Caco-2 (cell line): ENCODE results near the gene TTPAL. TPM values are rescaled to one million over a fixed set of nuclear protein-coding genes. Genes with fewer than 3 reads are reported as not detected.

Experiments
- BruUV-seq: library from RNA; stranded (reverse); fragments of 400-500 nt; replicated peaks from 2 replicates; lab custom pipeline; 2021; lab: Mats Ljungman, UMichigan
- CTCF ChIA-PET: fragments of 300-600 bp; sonication (Branson Sonifier 250); formaldehyde crosslinking; loops from one replicate; lab custom pipeline; 2022; ENCODE audit warnings: antibody characterized with exemption; lab: Charles Lee
- POLR2A ChIA-PET: fragments of 300-600 bp; sonication (Branson Sonifier 250); formaldehyde crosslinking; loops from one replicate; lab custom pipeline; 2022; ENCODE audit warnings: antibody characterized with exemption; lab: Charles Lee
- DNase-seq, 2 experiments: peaks; one replicate each; pipeline versions ENCODE4 v3.0.0 to v3.0.0-alpha.2; 2020 to 2022
- H3K27me3 ChIP-seq: replicated peaks from 2 replicates; pipeline ENCODE4 v1.6.0; 2011; ENCODE audit warnings: low read length; ENCODE audit not compliant: control insufficient read depth, insufficient read depth
- H3K36me3 ChIP-seq: 2 replicates; pipeline ENCODE4 v1.5.1; 2011; ENCODE audit warnings: low read length; ENCODE audit not compliant: control insufficient read depth, insufficient read depth
- H3K4me1 ChIP-seq: fragments of 250-450 bp; sonication (Bioruptor Pico); 2 replicates; pipeline ENCODE4 v1.5.1; 2020; ENCODE audit warnings: mild to moderate bottlenecking
- H3K4me3 ChIP-seq: 2 replicates; pipeline ENCODE4 v1.5.1; 2011; ENCODE audit warnings: low read depth, mild to moderate bottlenecking, control low read depth, low read length
- H3K9me3 ChIP-seq: fragments of 250-450 bp; sonication (Bioruptor Pico); 2 replicates; pipeline ENCODE4 v1.5.1; 2020; ENCODE audit warnings: mild to moderate bottlenecking, moderate library complexity
- H3K27ac Mint-ChIP-seq: one replicate; pipeline ENCODE4 v1.8.0; 2022; ENCODE audit warnings: mixed read lengths; ENCODE audit not compliant: unreplicated experiment
- H3K27me3 Mint-ChIP-seq: one replicate; pipeline ENCODE4 v1.8.0; 2022; ENCODE audit warnings: mixed read lengths; ENCODE audit not compliant: insufficient read depth, unreplicated experiment
- H3K36me3 Mint-ChIP-seq: one replicate; pipeline ENCODE4 v1.8.0; 2022; ENCODE audit warnings: mild to moderate bottlenecking, mixed read lengths; ENCODE audit not compliant: insufficient read depth, unreplicated experiment
- H3K4me1 Mint-ChIP-seq: one replicate; pipeline ENCODE4 v1.8.0; 2022; ENCODE audit warnings: low read depth, mixed read lengths; ENCODE audit not compliant: unreplicated experiment
- H3K4me3 Mint-ChIP-seq: one replicate; pipeline ENCODE4 v1.8.0; 2022; ENCODE audit warnings: mild to moderate bottlenecking, moderate library complexity, mixed read lengths; ENCODE audit not compliant: unreplicated experiment
- H3K9me3 Mint-ChIP-seq: one replicate; pipeline ENCODE4 v1.8.0; 2022; ENCODE audit warnings: mixed read lengths; ENCODE audit not compliant: unreplicated experiment
- CTCF ChIP-seq, 2 experiments: fragments of 200-600 bp in 1 of 2; IDR thresholded peaks; 1 replicate in 1 of 2; 2 replicates in 1 of 2; pipeline versions ENCODE4 v1.5.1 to v1.8.0; 2011 to 2022; ENCODE audit warnings: antibody characterized with exemption in 1 of 2, control low read depth in 1 of 2, inconsistent platforms in 1 of 2, low read depth in 1 of 2, low read length in 1 of 2, mild to moderate bottlenecking in 1 of 2, moderate library complexity in 1 of 2; ENCODE audit not compliant: insufficient read depth in 1 of 2, severe bottlenecking in 1 of 2, unreplicated experiment in 1 of 2
- intact Hi-C: fragments of 100-400 bp; cut with micrococcal nuclease; formaldehyde crosslinking; loops from one replicate; pipeline ENCODE4 v1.10.0; 2022; ENCODE audit not compliant: unreplicated experiment
- total RNA-seq: library from RNA; stranded (reverse); gene quantifications from 2 replicates; pipeline ENCODE4 v1.2.3, GENCODE V29; 2022

TTPAL gene
- total RNA-seq, 1 experiment from 2014 or later = 54.6 TPM

- H3K9me3 ChIP-seq = no peaks in the 10 kb centered on the region
- no peaks in the 10 kb centered on the region for H3K36me3 Mint-ChIP-seq
- H3K27ac Mint-ChIP-seq = no peak overlapping the region
- no peak overlapping the region for H3K4me3 ChIP-seq
- CTCF ChIA-PET = no interaction called here
- intact Hi-C loops = no loop called here
- BruUV-seq = no TSS peak
- no peaks in the 10 kb centered on the region for H3K27me3 ChIP-seq
- H3K4me3 Mint-ChIP-seq = no peak overlapping the region
- no peaks in the 10 kb centered on the region for H3K9me3 Mint-ChIP-seq
- H3K4me1 ChIP-seq = peaks cover 15% of the 10 kb centered on the region
- H3K27me3 Mint-ChIP-seq = no peaks in the 10 kb centered on the region
- peaks cover 17% of the 10 kb centered on the region for H3K4me1 Mint-ChIP-seq
- POLR2A ChIA-PET = interaction anchor here (0.5 kb wide), 1 partner anchor 9 kb away, joined by 3 read pairs; no protein-coding TSS in a partner anchor
- DNase-seq = no peak
- H3K36me3 ChIP-seq = no peaks in the 10 kb centered on the region
- TF ChIP-seq CTCF (IDR thresholded peaks at IDR 0.05; ENCODE audit: insufficient read depth in 1 of 2, low read depth in 1 of 2, low read length in 1 of 2, severe bottlenecking in 1 of 2, unreplicated experiment in 1 of 2) = no peak
Measured at GRCh38 chr20:44542890-44543289, 67.2 kb downstream of the TTPAL start.

GRCh38 chr20:44543358-44543757, 67.7 kb downstream of the TTPAL start:
- Histone ChIP-seq H3K4me1 (peaks cover 20% of the 10 kb centered on the region), H3K9me3 (no peaks in the 10 kb centered on the region), H3K4me3 (no peak overlapping the region), H3K36me3 (no peaks in the 10 kb centered on the region), H3K27me3 (no peaks in the 10 kb centered on the region)
- no peak for TF ChIP-seq CTCF (IDR thresholded peaks at IDR 0.05; ENCODE audit: insufficient read depth in 1 of 2, low read depth in 1 of 2, low read length in 1 of 2, severe bottlenecking in 1 of 2, unreplicated experiment in 1 of 2)
- intact Hi-C loops = no loop called here
- POLR2A ChIA-PET = interaction anchor here (0.7 kb wide), 1 partner anchor 1709 kb away, joined by 10 read pairs; no protein-coding TSS in a partner anchor
- Mint-ChIP-seq H3K4me1 (peaks cover 18% of the 10 kb centered on the region), H3K36me3 (no peaks in the 10 kb centered on the region), H3K27ac (no peak overlapping the region), H3K4me3 (no peak overlapping the region), H3K9me3 (no peaks in the 10 kb centered on the region), H3K27me3 (no peaks in the 10 kb centered on the region)
- no TSS peak for BruUV-seq
- CTCF ChIA-PET = no interaction called here
- DNase-seq = no peak

Other genes starting within 250 kb of the TTPAL start
- gene GDAP1L1, start 228.6 kb upstream of the TTPAL start, total RNA-seq = 2.5 and 4.2 TPM in 2 replicates
- 13.9 and 14.4 TPM in 2 replicates for gene FITM2, start 164.7 kb upstream of the TTPAL start, total RNA-seq
- not detected in 2 replicates for gene R3HDML, start 138.8 kb upstream of the TTPAL start, total RNA-seq
- gene HNF4A, start 120.2 kb upstream of the TTPAL start, total RNA-seq = 256 and 292 TPM in 2 replicates
- gene SERINC3, start 46.2 kb downstream of the TTPAL start, total RNA-seq = 179 and 185 TPM in 2 replicates
- gene PKIG, start 106.7 kb downstream of the TTPAL start, total RNA-seq = 25.9 and 29.5 TPM in 2 replicates
- gene ADA, start 175.8 kb downstream of the TTPAL start, total RNA-seq = 21.1 and 23.5 TPM in 2 replicates
- gene CCN5, start 239.5 kb downstream of the TTPAL start, total RNA-seq = not detected in 2 replicates